Measurements from ENCODE around the gene DPH3.
A peak's percentile ranks its signal among the peaks of the same experiment; 100 is the strongest.

The DPH3 gene

DNA sequence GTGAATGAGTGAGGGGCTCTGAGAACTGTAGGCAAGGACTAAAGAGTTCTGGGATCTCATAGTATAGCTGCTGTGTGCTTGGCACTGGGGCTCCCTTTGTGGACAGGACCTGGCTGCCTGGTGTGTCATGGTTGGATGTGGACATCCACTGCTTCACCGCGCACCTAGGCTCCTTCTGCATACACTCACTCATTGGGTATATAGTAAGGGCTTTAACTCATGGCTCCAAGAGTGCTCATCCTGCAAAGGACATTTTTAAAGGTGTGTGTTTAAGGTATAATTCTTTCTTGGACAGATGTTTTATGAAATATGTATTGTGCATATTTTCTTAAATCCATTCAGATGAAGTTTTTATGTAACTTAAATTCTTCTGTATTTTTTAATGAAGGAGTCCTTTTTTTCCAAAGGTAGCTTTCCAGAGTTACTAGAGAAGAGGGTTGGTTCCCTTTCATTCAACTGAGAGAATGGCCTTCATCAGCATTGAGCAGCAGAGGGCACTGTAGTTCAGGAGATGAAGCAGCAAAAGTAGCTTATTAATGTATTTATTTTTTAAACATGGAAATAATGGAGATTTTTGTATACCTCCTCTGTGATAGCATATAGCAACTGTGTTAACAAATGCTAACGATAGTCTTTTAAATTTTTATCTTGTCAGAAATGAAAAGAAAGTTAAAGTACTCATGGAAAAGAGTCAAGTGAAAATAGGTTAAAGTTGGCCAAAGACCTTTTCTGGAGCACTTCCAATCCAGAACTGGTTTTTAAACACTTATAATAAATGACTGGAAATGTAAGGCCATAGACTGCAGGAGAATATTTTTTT, 25.5 kb upstream of the DPH3 start:
- DNase-seq: peak; percentile 79

DNA sequence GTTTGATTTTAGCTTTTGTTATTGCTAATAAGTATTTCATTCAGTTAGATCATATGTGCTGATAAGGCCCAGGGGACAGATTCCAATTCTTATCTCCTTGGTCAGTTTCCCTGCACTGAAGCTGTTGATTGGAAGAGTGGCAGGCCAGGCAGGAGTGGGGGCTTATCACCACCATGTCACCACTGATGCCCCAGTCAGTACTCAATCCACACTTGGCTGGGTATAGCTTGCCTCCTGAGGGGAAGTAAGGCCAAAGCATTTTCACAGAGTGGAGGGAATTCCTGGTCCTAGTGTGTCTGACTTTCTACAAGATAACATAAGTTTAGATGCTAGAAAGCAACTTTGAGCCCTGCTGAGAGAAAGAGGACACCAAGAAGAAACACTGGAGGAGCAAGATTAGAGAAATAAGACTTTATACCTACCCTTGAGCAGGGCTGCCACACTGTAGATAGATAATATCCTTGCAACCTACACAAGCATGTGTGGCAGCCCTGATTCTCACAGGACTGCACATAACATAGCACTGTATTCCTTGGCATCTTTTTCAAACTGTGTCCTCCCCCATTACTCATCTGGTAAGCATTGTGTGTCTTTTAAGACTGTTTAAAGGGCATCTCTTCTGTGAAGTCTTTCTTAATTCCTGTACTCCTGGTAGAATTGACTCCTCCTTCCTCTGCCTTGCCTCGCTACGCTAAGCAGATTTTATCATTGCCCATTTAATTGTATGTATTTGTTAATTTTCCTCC, 24.6 kb upstream of the DPH3 start:
- peak; percentile 41 for DNase-seq

DNA sequence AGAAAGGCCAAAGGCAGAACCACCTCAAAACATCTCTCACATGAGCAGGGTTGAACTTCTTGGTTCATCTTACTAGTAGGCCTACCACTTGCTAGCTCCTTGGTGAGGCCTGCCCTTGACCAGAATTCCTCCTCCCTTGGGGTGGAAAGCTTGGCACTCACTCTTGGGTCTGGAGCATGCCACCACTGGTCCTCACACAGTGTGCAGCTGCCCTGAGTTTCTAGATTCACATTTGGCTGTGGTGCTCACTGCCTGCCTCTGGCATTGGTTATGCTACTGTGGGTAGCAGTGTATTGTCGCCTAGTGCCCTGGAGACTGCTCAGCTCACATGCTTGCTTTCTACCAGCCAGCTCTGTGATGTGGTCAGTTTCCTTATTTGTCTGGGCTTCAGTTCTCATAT, 23.9 kb upstream of the DPH3 start:
- peak; percentile 44 for DNase-seq

DNA sequence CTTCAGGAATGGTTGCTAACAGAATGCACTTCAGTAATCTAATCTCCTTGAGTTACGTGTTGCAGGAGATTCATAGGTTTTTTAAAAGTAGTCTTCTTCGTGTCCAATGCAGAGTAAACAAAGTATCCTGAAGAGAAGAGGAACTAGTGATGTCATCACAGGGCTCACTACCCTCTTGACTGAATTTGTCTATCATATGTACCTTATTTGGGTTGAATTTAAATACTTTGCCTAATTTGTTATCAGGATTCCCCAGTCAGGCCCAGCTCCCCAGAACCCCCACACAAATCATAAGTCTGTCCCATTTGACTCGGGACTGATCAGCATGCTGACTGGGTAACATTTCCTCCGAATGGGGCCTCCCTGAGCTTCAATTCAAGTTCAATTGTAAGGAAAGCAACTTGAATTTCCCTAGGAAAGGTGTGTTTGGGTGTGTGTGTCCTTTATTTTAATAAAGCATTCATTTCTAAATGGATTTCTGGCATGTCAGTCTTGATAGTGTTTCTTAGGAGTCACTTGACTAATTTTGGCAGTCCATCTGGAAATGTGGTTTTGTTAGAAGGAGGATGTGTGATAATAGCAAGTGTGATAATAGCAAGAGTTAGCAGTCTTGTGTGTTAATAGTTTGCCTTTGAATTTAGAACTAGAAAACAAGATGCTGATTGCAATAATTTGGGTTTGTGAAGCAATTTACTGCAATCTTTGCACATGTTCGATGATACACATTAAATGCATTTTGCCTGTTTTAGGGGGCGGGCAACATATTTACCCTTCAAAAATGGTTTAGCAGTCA, 22.2 kb upstream of the DPH3 start:
- DNase-seq: peak; percentile 78

DNA sequence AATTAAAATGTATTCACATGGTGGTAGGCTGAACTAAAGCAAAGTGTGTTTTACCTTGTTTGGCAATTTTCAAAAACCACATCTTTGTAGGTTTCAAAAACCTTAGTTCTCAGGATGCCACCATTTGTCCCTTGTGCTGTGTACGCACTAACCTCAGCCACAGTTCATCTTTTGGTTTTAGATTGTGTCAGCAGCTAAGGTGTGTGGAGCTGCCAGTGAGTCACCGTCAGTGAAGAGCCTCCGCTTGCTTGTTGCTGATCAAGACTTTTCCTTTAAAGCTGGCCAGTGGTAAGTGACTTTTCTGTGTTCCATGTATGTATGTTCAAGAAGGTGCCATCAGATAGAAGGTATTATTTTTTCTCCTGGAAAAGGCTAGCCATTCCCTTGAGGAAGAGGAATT, 21.4 kb upstream of the DPH3 start:
- DNase-seq: no peak

DNA sequence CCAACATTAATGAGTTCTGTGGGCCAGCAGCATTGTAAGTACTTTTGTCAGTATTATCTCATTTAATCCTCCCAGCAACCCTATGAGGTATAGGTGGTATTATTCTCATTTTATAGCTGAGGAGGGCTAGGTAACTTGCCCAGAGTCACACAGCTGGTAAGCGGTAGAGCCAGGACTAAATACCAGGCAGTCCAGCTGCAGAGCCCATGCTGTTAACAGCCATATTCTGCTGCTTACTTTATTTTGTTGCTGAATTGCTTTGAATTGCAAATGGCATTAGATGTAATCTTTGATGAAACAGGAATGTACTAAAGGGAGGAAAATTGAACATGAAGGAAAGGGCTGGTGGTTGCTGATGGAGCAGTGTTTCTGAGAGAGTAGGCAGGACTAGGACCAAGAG, 19.9 kb upstream of the DPH3 start:
- DNase-seq: no peak

DNA sequence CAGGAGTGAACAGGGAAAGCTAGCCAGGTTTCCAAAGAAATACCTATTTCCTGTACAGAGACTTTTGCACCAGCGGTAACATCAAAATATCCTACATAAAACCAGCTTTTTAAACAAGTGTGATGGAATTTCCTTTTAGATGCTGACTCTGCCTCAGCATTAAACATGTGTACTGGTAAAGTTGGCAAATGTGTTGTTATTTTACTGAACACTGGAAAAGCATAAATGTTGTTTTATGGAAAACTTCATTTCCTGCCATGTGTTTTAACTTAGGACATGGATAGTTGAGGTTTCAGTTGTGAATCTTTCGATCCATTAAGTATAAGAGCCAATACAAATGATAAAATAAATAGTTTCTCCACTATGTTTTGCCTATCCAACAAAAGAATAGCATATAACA, 15.9 kb upstream of the DPH3 start:
- no peak for DNase-seq

DNA sequence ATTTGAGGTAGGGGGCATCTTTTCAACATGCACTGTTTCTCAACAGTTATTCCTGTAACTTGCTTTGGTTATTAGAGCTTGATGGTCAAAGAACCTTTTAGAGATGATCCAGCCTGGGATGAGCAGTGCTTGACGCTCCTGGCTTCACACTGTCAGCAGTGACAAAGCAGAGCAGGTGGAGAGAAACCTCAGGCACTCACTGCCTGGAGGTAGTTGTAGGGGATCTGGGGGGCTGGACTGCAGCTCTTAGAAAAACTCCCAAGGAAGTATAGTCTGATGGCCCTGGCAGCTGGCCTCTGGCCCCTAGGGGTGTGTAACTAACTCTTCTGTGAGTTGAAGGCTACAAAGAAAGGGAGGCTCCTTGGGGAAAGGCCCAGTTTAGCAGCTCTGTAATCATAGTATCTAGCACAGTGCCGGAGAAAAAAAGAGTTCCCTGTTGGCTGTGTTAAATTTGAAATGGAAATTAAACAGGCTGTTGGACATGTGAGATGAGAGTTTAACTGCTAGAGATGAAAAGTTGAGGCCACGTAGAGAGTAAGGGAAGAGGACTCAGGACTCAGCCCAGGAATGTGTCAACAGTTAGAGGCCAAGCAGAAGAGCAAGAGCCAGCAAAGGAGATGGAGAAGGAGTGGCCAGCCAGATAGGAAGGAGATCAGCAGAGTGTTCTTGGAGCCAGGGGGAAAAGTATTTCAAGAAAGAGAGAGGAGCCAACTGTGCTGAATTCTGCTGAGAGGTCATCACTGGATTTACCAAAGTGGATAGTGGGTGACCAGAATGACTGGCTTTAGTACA, 14.5 kb upstream of the DPH3 start:
- no peak for DNase-seq

DNA sequence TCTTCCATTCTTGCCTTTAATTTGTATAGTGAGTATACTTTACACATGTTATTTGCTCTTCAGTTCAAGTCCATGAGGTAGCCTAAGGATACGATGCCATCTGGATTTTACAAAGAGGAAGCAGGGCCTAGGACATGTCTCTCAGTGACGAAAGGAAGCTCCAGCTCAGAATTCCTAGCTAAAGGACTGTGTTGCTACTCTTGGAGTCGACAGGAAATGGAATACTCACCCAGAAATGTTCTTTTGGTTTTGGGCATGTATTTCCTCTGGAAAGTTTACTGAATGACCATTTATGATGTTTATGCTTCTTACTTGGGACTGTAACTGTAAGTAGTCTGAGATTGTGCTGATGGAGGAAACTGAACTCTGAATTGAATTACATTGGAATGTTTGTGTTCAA, 12.7 kb upstream of the DPH3 start:
- DNase-seq: no peak

DNA sequence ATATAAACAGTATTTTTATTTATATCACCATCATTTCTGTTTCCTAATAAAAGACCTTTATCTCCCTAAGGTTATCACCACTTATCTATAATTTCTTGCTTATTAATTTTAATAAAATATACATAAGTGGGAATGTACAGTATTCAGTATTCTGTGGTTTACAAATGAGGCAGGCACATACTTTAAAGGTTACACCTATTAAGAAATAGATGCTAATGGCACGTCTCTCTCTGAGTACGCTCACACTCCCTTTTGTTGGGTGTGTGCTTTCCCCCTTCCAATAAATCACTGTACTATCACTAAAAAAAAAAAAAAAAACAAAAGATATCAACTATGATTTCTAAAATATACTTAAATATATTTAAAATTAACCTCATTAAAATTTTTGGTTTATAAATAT, 9.1 kb upstream of the DPH3 start:
- DNase-seq: no peak

DNA sequence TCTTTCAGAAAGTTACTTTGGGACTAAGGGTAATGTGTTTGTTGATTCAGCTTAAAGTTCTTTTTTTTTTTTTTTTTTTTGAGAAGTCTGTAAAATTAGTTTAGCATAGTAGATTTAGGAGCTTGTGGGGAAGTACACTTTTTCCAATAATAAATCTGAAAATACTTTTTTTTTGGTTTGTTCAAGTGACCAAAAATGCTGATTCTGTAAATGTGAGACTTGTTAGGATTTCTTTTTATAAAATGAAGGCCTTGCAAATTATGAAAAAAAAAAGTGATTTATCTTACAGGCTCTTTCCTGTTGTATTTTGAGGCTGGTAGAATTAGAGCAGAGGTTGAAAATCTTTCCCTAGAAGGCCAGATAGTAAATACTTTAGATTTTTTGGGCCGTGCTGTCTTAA, 7.8 kb upstream of the DPH3 start:
- DNase-seq: no peak

DNA sequence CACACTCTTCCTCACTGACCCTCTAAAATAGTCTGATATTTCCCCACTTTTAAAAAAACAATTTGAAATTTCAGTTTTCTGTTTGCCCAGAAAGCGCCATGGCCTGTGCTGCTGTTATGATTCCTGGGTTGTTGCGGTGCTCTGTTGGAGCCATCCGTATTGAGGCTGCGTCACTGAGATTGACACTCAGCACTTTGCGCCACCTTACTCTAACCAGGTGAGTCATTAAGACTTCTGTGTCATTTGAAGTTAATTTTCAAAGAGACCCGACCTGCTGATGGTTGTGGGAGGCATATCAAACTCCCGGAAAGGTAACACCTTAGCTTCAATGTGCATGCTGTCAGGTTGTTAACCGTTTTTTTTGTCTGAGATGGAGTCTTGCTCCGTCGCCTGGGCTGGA, 6.1 kb upstream of the DPH3 start:
- no peak for DNase-seq

DNA sequence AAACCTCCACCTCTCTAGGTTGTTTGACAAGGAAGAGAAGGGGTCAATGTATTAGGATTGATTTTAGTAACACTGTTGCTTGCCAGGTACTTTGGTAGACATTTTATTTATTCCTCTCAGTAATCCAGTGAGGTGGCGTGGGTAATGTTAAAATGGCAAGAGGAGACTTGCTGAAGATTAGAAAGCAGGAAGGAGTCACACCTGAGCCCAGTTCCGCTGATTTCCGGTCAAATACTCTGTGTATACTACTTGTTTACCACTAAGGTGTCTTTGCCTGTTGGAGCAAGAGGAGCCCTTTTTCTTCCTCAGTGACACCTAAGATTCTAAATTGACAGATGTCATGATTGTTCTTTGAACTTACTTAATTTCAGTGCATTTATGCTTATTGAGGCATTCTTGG, 2.0 kb upstream of the DPH3 start:
- no peak for DNase-seq

DNA sequence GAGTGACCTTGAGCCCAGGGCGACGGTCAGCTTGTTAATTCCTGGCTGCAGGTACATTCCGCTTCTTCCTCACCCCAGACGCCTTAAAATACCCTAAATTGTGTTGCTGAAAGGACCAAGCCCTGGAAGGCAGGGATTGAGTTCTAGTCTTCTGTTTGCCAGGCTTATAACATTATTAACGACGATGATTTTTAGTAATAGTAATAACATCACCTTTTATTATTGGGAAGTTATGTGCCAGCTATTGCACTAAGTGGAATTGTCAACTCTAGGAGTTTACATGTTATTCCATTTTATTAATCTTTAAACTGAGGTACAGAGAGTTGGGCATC, 678 bp upstream of the DPH3 start:
- no peak for DNase-seq

DNA sequence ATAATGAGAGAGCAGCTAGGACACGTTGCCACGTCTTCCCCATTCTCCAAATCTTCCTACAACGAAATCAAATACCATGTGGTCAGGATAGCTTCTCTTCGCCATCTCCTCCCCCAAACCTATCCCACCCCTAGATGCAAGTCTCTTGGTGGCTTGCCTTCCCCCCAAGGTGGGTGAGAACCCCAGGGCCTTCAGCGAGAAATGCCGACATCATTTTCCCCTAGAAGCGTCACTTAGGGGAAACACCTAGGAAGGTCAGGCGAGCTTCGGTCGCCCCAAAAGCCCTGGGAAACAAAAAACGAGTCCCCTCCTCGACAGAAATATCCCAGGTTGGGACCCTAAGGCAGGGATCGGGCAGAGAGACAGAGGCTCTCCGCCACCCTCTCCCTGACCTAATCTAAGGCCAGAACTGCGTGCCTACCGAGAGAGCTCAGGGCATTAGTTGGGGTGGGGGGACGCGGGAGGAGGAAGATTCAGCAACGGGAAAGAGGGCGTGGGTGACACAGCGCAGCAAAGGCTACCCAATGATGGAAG, 502 bp downstream of the DPH3 start:
- peak; percentile 44 for DNase-seq

DNA sequence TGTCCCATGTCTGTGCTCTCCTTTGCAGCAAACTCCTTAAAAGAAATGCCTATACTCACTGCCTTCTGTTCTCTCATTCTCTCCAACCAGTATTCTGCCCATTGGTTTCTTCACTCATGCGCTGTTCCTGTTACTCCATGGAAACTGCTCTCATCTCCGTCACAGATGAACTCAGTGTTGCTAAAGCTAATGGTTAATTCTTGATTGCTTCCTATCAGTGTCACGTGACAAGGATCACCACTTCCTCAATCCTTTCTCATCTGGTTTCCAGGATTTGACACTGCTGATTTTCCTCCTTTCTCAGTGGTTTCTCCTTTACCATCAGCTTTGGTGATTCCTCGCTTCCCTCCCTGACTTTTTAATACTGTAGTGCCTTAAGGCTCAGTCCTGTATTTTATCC, 2.6 kb downstream of the DPH3 start:
- DNase-seq: no peak

DNA sequence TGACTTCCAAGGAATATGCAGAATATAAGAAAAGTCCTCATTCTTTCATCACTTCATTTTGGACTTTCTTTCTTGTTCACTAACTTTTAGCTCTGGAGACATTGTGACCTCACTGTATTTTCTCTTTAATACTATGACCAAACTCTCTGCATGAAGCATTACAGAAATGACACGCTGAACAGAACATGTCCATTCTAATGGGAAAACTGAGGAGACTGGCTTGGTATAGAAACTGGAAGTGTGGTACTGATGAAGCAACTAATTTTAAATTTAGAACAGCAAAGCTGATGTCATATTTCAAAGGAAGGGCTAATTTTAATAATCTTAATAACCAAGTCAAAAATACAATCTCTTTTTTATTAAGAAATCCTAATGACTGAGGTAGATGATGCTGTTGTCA, 4.7 kb downstream of the DPH3 start:
- no peak for DNase-seq

DNA sequence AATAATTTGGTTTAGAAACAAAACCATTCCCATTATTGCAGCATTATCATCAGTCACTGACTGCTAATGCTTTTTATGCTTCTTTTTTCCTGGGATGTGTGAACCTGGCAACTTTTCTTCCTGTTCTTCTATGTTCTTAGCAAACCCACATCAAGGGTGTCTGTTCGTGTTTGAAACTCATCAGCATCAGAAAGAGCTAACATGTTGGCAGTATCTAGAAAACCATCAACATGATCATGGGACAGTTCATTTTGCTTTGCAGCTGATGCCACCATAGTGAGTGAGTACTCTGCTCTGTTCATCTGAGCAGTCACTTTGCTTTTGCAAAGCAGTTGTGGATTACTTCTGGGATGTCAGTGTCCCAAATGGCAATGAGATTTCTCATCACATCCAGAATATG, 5.9 kb downstream of the DPH3 start:
- no peak for DNase-seq

DNA sequence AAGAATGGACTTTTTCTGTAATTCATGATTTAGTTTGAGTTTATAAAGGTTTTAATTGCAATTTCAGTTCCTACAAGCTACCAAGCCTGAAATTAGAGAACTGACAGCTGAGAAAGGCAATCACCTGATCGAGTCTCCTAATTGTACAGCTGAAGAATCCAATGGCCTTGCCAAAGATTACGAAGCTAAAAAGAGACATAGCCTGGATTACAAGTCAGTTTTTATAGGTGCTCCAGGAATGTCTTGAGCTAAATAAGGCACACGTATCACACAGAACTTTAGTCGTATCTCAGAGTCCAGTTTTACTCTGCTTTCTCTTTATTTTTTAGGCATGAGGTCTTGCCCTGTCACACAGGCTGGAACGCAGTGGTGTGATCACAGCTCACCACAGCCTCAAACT, 6.6 kb downstream of the DPH3 start:
- DNase-seq: no peak

DNA sequence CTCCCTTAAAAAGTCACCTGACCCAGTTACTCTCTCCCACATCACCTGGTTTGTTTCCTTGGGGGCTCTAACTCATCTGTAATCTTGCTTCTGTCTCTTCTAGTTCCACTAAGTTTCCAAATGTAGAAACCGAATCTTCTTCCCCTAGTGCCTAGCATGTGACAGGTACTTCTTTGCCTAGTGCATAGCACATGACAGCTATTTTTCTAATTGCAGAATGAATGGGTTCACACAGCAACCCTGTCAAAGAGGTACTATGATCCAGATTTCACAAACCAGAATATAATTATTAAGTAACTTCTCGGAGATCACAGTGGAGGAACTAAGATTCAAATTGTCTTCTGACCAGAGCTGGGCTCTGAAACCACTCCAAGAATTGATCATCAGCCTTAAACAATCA, 7.4 kb downstream of the DPH3 start:
- no peak for DNase-seq

DNA sequence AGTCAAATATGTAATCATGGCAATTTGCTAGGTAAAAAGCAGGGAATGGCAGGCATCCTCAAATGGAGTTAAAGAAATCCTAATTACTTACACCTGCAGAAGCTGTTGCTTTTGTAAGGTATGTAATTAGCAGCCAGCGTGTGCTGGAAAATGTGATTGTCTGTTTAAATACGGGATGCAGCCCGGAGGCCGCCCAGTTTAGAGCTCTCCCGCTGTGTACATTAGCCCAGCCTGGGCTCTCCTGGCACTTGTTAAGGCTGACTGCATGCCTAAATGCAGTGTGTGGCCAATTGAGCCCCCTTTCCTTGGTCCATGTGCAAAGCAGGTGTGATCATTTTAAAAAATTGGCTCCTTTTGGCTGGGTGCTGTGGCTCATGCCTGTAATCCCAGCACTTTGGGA, 9.0 kb downstream of the DPH3 start:
- DNase-seq: no peak

DNA sequence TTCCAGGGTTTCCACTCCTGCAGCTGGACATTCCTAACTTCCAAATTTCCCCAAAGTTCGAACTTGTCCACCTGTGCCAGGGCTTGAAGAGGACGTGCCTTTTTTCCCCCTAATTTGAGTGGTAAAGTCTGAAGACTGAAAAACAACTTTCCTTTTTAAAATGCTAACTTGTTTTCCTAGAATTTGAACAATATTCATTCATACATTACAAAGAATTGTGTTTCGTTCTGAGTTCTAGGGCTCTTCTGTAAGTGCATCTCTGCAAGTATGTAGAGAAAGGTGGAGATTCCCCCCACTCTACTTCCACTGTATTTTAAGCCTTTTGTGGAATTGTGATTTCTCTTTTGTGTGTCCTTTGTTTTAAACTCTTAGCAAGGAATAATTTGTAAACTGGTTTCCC, 9.4 kb downstream of the DPH3 start:
- no peak for DNase-seq

DNA sequence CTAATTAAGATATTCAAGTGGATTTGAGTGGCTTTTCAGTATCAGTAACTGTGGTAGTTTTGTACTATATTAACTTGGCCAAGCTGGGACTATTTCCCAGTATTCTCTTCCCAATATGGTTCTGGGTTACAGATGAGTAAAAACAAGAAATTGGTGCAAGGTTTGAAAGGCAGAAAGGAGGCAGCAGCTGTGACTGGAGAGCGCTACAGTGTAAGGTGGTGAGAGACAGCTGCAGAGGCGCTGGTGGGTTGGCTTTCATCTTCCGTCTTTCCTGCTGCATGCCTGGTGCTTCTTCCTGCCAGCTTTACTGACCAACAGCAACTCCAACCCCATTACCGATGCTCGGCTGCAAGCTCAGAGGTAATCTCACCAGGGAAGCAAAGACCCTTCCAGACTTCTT, 9.8 kb downstream of the DPH3 start:
- DNase-seq: no peak
